Nephron progenitor cell (in vitro differentiated cells): ENCODE data around the gene TANC2.
"Not testable (repeated sequence)": the region's sequence is repeated elsewhere in the genome, so short reads cannot be mapped to it uniquely, and the experiment has no call there.

Experiments used
- DNase-seq: peaks from one replicate; pipeline ENCODE4 v3.0.0; 2021
- H3K27ac Mint-ChIP-seq: 2 replicates; pipeline ENCODE4 v1.8.0; 2021; ENCODE audit warnings: mild to moderate bottlenecking, moderate library complexity, mixed read lengths
- H3K27me3 Mint-ChIP-seq: 2 replicates; pipeline ENCODE4 v1.8.0; 2021; ENCODE audit warnings: mild to moderate bottlenecking, low read depth, mixed read lengths; ENCODE audit not compliant: poor library complexity
- H3K36me3 Mint-ChIP-seq: 2 replicates; pipeline ENCODE4 v1.8.0; 2021; ENCODE audit warnings: low read depth, mixed read lengths
- H3K4me1 Mint-ChIP-seq: 2 replicates; pipeline ENCODE4 v1.8.0; 2021; ENCODE audit warnings: mixed read lengths
- H3K4me3 Mint-ChIP-seq: 2 replicates; pipeline ENCODE4 v1.8.0; 2021; ENCODE audit warnings: mild to moderate bottlenecking, moderate library complexity, mixed read lengths
- H3K9me3 Mint-ChIP-seq: 2 replicates; pipeline ENCODE4 v1.8.0; 2021; ENCODE audit warnings: mild to moderate bottlenecking, moderate library complexity, mixed read lengths
- CTCF ChIP-seq: fragments of 200-600 bp; sonication (generic); IDR thresholded peaks from 2 replicates; pipeline ENCODE4 v1.5.0; 2021; ENCODE audit warnings: antibody characterized with exemption

Gene TANC2

GRCh38 chr17:62974788-62975187 is 8.8 kb downstream of the TANC2 start:
- H3K27me3 Mint-ChIP-seq, result no peaks in the 10 kb centered on the region
- no peak overlapping the region for H3K27ac Mint-ChIP-seq
- peaks cover 31% of the 10 kb centered on the region for H3K9me3 Mint-ChIP-seq
- H3K4me1 Mint-ChIP-seq, result peaks cover 7% of the 10 kb centered on the region
- peaks cover 24% of the 10 kb centered on the region for H3K36me3 Mint-ChIP-seq
- DNase-seq, result no peak
- no peak overlapping the region for H3K4me3 Mint-ChIP-seq
- no peak for TF ChIP-seq CTCF

- DNase-seq, result no peak
- H3K9me3 Mint-ChIP-seq, result peaks cover 31% of the 10 kb centered on the region
- H3K27me3 Mint-ChIP-seq, result no peaks in the 10 kb centered on the region
- peaks cover 7% of the 10 kb centered on the region for H3K4me1 Mint-ChIP-seq
- H3K36me3 Mint-ChIP-seq, result peaks cover 24% of the 10 kb centered on the region
- TF ChIP-seq CTCF, result no peak
- H3K4me3 Mint-ChIP-seq, result no peak overlapping the region
- H3K27ac Mint-ChIP-seq, result no peak overlapping the region
Observed at GRCh38 chr17:62975206-62975605, 9.2 kb downstream of the TANC2 start.

- Mint-ChIP-seq H3K9me3 (peaks cover 22% of the 10 kb centered on the region), H3K27ac (peak overlapping the region; percentile 81), H3K36me3 (peaks cover 15% of the 10 kb centered on the region), H3K4me3 (peak overlapping the region; percentile 61)
- not testable (repeated sequence) for H3K27me3 Mint-ChIP-seq, H3K4me1 Mint-ChIP-seq, DNase-seq
Observed at GRCh38 chr17:62976643-62977231, 10.7 kb downstream of the TANC2 start.

DNA sequence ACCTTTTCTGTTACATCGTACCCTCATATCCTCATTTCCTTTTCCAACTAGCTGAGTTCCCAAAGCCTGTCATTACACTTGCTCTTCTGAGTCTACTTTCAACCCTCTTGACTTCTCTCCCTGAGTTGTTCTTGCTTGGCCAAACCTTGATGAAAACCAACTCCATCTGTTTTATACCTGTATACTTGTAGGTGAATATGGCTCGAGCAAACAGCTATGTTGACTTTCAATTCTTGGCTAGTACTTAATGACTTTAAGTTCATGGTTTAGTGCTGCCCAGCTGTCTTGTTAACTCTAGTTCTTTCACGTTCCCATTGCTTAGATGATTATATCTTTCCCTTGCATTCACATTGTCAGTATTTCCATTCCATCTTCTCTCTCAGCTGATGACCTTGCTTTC is 14.8 kb downstream of the TANC2 start:
- Mint-ChIP-seq H3K36me3 (peaks cover 16% of the 10 kb centered on the region), H3K4me3 (no peak overlapping the region), H3K27me3 (no peaks in the 10 kb centered on the region), H3K4me1 (peaks cover 7% of the 10 kb centered on the region), H3K9me3 (peaks cover 10% of the 10 kb centered on the region), H3K27ac (no peak overlapping the region)
- no peak for TF ChIP-seq CTCF
- DNase-seq, result no peak

DNA sequence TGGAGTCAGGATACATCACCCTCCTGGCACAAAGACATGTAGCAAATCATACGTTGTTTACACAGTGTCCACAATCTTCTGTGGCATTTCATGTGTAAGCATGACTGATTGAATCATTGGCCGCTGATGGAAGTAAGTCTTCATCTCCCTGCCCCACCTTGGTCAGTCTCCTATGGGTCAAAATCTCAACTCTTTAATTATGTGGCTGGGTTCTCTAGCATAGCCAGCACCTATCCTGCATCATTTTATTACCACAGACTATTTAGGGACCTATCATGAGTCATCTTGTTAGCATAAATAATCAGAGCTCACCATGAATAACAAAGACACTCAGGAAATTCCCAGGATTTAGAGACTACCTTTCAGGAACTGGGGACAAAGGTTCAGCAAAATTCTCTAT is 15.9 kb downstream of the TANC2 start:
- TF ChIP-seq CTCF, result no peak
- DNase-seq, result no peak
- H3K27ac Mint-ChIP-seq, result no peak overlapping the region
- H3K27me3 Mint-ChIP-seq, result peaks cover 4% of the 10 kb centered on the region
- H3K4me1 Mint-ChIP-seq, result peaks cover under 1% of the 10 kb centered on the region
- peaks cover 14% of the 10 kb centered on the region for H3K36me3 Mint-ChIP-seq
- no peak overlapping the region for H3K4me3 Mint-ChIP-seq
- H3K9me3 Mint-ChIP-seq, result peaks cover 6% of the 10 kb centered on the region

DNA sequence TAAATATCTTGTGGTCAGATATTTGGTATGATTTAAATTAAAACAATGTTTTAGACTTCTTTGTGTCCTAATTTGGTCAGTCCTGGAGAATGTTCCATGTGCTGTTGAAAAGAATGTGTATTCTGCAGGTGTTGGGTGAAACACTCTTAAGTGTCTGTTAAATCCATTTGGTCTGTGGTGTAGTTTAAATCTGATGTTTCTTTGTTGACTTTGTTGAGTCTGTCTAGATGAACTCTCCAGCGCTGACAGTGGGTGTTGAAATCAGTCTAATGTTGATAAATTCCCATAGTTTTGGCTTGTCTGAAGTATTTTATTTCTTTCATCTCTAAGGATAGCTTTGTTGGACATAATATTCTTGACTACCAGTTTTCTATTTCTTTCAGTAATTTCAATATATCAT is 18.8 kb downstream of the TANC2 start:
- TF ChIP-seq CTCF, result no peak
- Mint-ChIP-seq H3K4me3 (no peak overlapping the region), H3K4me1 (no peaks in the 10 kb centered on the region), H3K27me3 (peaks cover 4% of the 10 kb centered on the region), H3K27ac (no peak overlapping the region), H3K9me3 (no peaks in the 10 kb centered on the region), H3K36me3 (peaks cover 14% of the 10 kb centered on the region)
- no peak for DNase-seq
